Neural progenitor cell (in vitro differentiated cells): ENCODE results near the gene C6orf62. TPM values are rescaled to one million over a fixed set of nuclear protein-coding genes. Genes with fewer than 3 reads are reported as not detected.
A peak's percentile ranks its signal among the peaks of the same experiment; 100 is the strongest.

ENCODE experiments used
- DNase-seq: peaks from one replicate; pipeline ENCODE4 v3.0.0-alpha.2; 2016; ENCODE audit warnings: low spot score
- H2AFZ ChIP-seq: fragments of 200-600 bp; sonication (generic); replicated peaks from 2 replicates; pipeline ENCODE4 v1.6.1; 2016; ENCODE audit warnings: antibody characterized with exemption
- H3F3A ChIP-seq: fragments of 200-600 bp; sonication (generic); 2 replicates; pipeline ENCODE4 v1.6.1; 2016; ENCODE audit warnings: antibody characterized with exemption, low read depth
- H3K27ac ChIP-seq: fragments of 200-600 bp; sonication (generic); 2 replicates; pipeline ENCODE4 v1.5.1; 2016; ENCODE audit warnings: mild to moderate bottlenecking
- H3K27me3 ChIP-seq: fragments of 200-600 bp; sonication (generic); 2 replicates; pipeline ENCODE4 v1.6.1; 2016; ENCODE audit warnings: mild to moderate bottlenecking, moderate library complexity
- H3K36me3 ChIP-seq: fragments of 200-600 bp; sonication (generic); 2 replicates; pipeline ENCODE4 v1.5.1; 2016
- H3K4me1 ChIP-seq: fragments of 200-600 bp; sonication (generic); 2 replicates; pipeline ENCODE4 v1.6.1; 2016; ENCODE audit warnings: mixed run types
- H3K4me2 ChIP-seq: fragments of 200-600 bp; sonication (generic); 2 replicates; pipeline ENCODE4 v1.6.1; 2016
- H3K4me3 ChIP-seq: fragments of 200-600 bp; sonication (generic); 2 replicates; pipeline ENCODE4 v1.5.1; 2016
- H3K79me2 ChIP-seq: fragments of 200-600 bp; sonication (generic); 2 replicates; pipeline ENCODE4 v1.6.1; 2016; ENCODE audit warnings: low read depth
- H3K9ac ChIP-seq: fragments of 200-600 bp; sonication (generic); 2 replicates; pipeline ENCODE4 v1.6.1; 2016
- H3K9me3 ChIP-seq: fragments of 200-600 bp; sonication (generic); 2 replicates; pipeline ENCODE4 v1.5.1; 2016; ENCODE audit warnings: low read depth
- H4K20me1 ChIP-seq: fragments of 200-600 bp; sonication (generic); 2 replicates; pipeline ENCODE4 v1.6.1; 2016; ENCODE audit warnings: low read depth
- H3K27ac Mint-ChIP-seq: 3 replicates; pipeline ENCODE4 v1.8.0; 2021; ENCODE audit warnings: mixed read lengths
- H3K27me3 Mint-ChIP-seq: 2 replicates; pipeline ENCODE4 v1.8.0; 2022; ENCODE audit warnings: low read depth, mild to moderate bottlenecking, inconsistent platforms, moderate library complexity, mixed read lengths; ENCODE audit not compliant: insufficient read depth
- H3K36me3 Mint-ChIP-seq: 3 replicates; pipeline ENCODE4 v1.8.0; 2021; ENCODE audit warnings: mixed read lengths
- H3K4me1 Mint-ChIP-seq: 3 replicates; pipeline ENCODE4 v1.8.0; 2021; ENCODE audit warnings: mixed read lengths
- H3K4me3 Mint-ChIP-seq: 3 replicates; pipeline ENCODE4 v1.8.0; 2021; ENCODE audit warnings: mild to moderate bottlenecking, moderate library complexity, mixed read lengths
- H3K9me3 Mint-ChIP-seq: 3 replicates; pipeline ENCODE4 v1.8.0; 2020; ENCODE audit warnings: mixed read lengths
- CTCF ChIP-seq: fragments of 200-600 bp; sonication (generic); IDR thresholded peaks from 2 replicates; pipeline ENCODE4 v1.5.1; 2017; ENCODE audit warnings: antibody characterized with exemption, mild to moderate bottlenecking
- EZH2 ChIP-seq: fragments of 200-600 bp; sonication (generic); IDR thresholded peaks from 2 replicates; pipeline ENCODE4 v1.6.1; 2017; ENCODE audit warnings: antibody characterized with exemption, mild to moderate bottlenecking, moderate library complexity
- EZH2phosphoT487 ChIP-seq: fragments of 200-600 bp; sonication (generic); IDR thresholded peaks from 2 replicates; pipeline ENCODE4 v1.6.1; 2017; ENCODE audit warnings: antibody characterized with exemption
- total RNA-seq: library from RNA; depleted of rRNA; stranded (reverse); fragments of >200 nt; gene quantifications from 2 replicates; pipeline ENCODE4 v1.2.3, GENCODE V29; 2015; ENCODE audit warnings: low replicate concordance

C6orf62 gene
- total RNA-seq, 1 donor from 2014 or later, result 82.3 TPM

GRCh38 chr6:24704468-24704867, 14.5 kb downstream of the C6orf62 start:
- DNase-seq, result no peak
- Histone ChIP-seq H3K27ac (peak overlapping the region; percentile 45), H3K9ac (no peak overlapping the region), H3K36me3 (peaks cover 34% of the 10 kb centered on the region), H3K4me2 (no peak overlapping the region), H3K27me3 (no peaks in the 10 kb centered on the region), H4K20me1 (peaks cover 17% of the 10 kb centered on the region), H3K79me2 (peaks cover 8% of the 10 kb centered on the region), H2AFZ (no peak overlapping the region), H3K4me1 (no peaks in the 10 kb centered on the region), H3K9me3 (no peaks in the 10 kb centered on the region), H3K4me3 (no peak overlapping the region), H3F3A (peaks cover 39% of the 10 kb centered on the region)
- H3K27me3 Mint-ChIP-seq, result no peaks in the 10 kb centered on the region
- no peak overlapping the region for H3K4me3 Mint-ChIP-seq
- H3K4me1 Mint-ChIP-seq, result no peaks in the 10 kb centered on the region
- TF ChIP-seq EZH2, result no peak
- no peak for TF ChIP-seq CTCF
- TF ChIP-seq EZH2phosphoT487, result no peak
- no peaks in the 10 kb centered on the region for H3K9me3 Mint-ChIP-seq
- peaks cover 38% of the 10 kb centered on the region for H3K36me3 Mint-ChIP-seq
- no peak overlapping the region for H3K27ac Mint-ChIP-seq

- no peak overlapping the region for H3K9ac ChIP-seq
- no peak for TF ChIP-seq EZH2phosphoT487
- H3K9me3 ChIP-seq, result no peaks in the 10 kb centered on the region
- H2AFZ ChIP-seq, result no peak overlapping the region
- H3F3A ChIP-seq, result peaks cover 39% of the 10 kb centered on the region
- no peaks in the 10 kb centered on the region for H3K4me1 Mint-ChIP-seq
- peaks cover 6% of the 10 kb centered on the region for H4K20me1 ChIP-seq
- no peaks in the 10 kb centered on the region for H3K9me3 Mint-ChIP-seq
- no peak for DNase-seq
- no peaks in the 10 kb centered on the region for H3K79me2 ChIP-seq
- H3K27ac Mint-ChIP-seq, result peak overlapping the region; percentile 46
- no peak overlapping the region for H3K4me2 ChIP-seq
- H3K4me3 ChIP-seq, result no peak overlapping the region
- H3K27me3 ChIP-seq, result no peaks in the 10 kb centered on the region
- H3K36me3 ChIP-seq, result peaks cover 24% of the 10 kb centered on the region
- no peaks in the 10 kb centered on the region for H3K27me3 Mint-ChIP-seq
- no peak overlapping the region for H3K4me3 Mint-ChIP-seq
- H3K27ac ChIP-seq, result peak overlapping the region; percentile 13
- peaks cover 33% of the 10 kb centered on the region for H3K36me3 Mint-ChIP-seq
- no peaks in the 10 kb centered on the region for H3K4me1 ChIP-seq
These were observed 16.2 kb downstream of the C6orf62 start for GRCh38 chr6:24702720-24703282.

- H3K4me1 ChIP-seq, result no peaks in the 10 kb centered on the region
- H3K27me3 Mint-ChIP-seq, result no peaks in the 10 kb centered on the region
- no peak overlapping the region for H3K27ac ChIP-seq
- H3K9me3 ChIP-seq, result no peaks in the 10 kb centered on the region
- no peaks in the 10 kb centered on the region for H3K9me3 Mint-ChIP-seq
- no peak for DNase-seq
- H3K9ac ChIP-seq, result no peak overlapping the region
- no peak overlapping the region for H3K4me2 ChIP-seq
- H3K27me3 ChIP-seq, result no peaks in the 10 kb centered on the region
- no peaks in the 10 kb centered on the region for H3K79me2 ChIP-seq
- H3K4me1 Mint-ChIP-seq, result no peaks in the 10 kb centered on the region
- no peak overlapping the region for H2AFZ ChIP-seq
- H3K4me3 Mint-ChIP-seq, result no peak overlapping the region
- H3K36me3 Mint-ChIP-seq, result peaks cover 19% of the 10 kb centered on the region
- H4K20me1 ChIP-seq, result peaks cover 6% of the 10 kb centered on the region
- peaks cover 29% of the 10 kb centered on the region for H3F3A ChIP-seq
- H3K4me3 ChIP-seq, result no peak overlapping the region
- peaks cover 12% of the 10 kb centered on the region for H3K36me3 ChIP-seq
- TF ChIP-seq EZH2phosphoT487 (no peak), CTCF (no peak), EZH2 (no peak)
- no peak overlapping the region for H3K27ac Mint-ChIP-seq
These were observed 19.2 kb downstream of the C6orf62 start for GRCh38 chr6:24699521-24700359.

GRCh38 chr6:24696097-24696496, 22.9 kb downstream of the C6orf62 start:
- H3K9me3 ChIP-seq, result no peaks in the 10 kb centered on the region
- no peaks in the 10 kb centered on the region for H3K27me3 ChIP-seq
- H3K79me2 ChIP-seq, result no peaks in the 10 kb centered on the region
- no peak overlapping the region for H3K4me3 ChIP-seq
- Mint-ChIP-seq H3K4me1 (no peaks in the 10 kb centered on the region), H3K27me3 (no peaks in the 10 kb centered on the region), H3K27ac (no peak overlapping the region), H3K4me3 (no peak overlapping the region), H3K9me3 (no peaks in the 10 kb centered on the region), H3K36me3 (peaks cover 10% of the 10 kb centered on the region)
- peaks cover 1% of the 10 kb centered on the region for H3F3A ChIP-seq
- H4K20me1 ChIP-seq, result no peaks in the 10 kb centered on the region
- no peak for TF ChIP-seq EZH2
- no peak for TF ChIP-seq EZH2phosphoT487
- TF ChIP-seq CTCF, result no peak
- no peak overlapping the region for H3K4me2 ChIP-seq
- no peak overlapping the region for H3K9ac ChIP-seq
- no peak for DNase-seq
- no peak overlapping the region for H3K27ac ChIP-seq
- no peaks in the 10 kb centered on the region for H3K36me3 ChIP-seq
- no peaks in the 10 kb centered on the region for H3K4me1 ChIP-seq
- no peak overlapping the region for H2AFZ ChIP-seq
